GM21381 (cell line): Measurements from ENCODE around the gene OGDH.
"Not testable (repeated sequence)": the region's sequence is repeated elsewhere in the genome, so short reads cannot be mapped to it uniquely, and the experiment has no call there.

ENCODE experiments used
- ATAC-seq: cut with Tn5 transposase; IDR thresholded peaks from one replicate; pipeline ENCODE4 v1.9.1; 2021; ENCODE audit warnings: mild to moderate bottlenecking, moderate library complexity; ENCODE audit not compliant: unreplicated experiment

OGDH gene

GRCh38 chr7:44665531-44666213, 59.2 kb downstream of the OGDH start:
- ATAC-seq, result no peak

GRCh38 chr7:44666566-44666965, 60.1 kb downstream of the OGDH start:
- no peak for ATAC-seq

- no peak for ATAC-seq
Measured at GRCh38 chr7:44667190-44667589, 60.8 kb downstream of the OGDH start.

- ATAC-seq, result no peak
Measured at GRCh38 chr7:44671069-44671468, 64.6 kb downstream of the OGDH start.

GRCh38 chr7:44673324-44673723, 66.9 kb downstream of the OGDH start:
- ATAC-seq, result no peak

GRCh38 chr7:44673771-44674170, 67.3 kb downstream of the OGDH start:
- ATAC-seq, result no peak

GRCh38 chr7:44674381-44674780, 68.0 kb downstream of the OGDH start:
- no peak for ATAC-seq

- no peak for ATAC-seq
Measured at GRCh38 chr7:44676776-44677175, 70.3 kb downstream of the OGDH start.

- ATAC-seq, result no peak
Measured at GRCh38 chr7:44678101-44678470, 71.7 kb downstream of the OGDH start.

GRCh38 chr7:44678471-44679179, 72.2 kb downstream of the OGDH start:
- no peak for ATAC-seq

- ATAC-seq, result no peak
Measured at GRCh38 chr7:44681645-44682044, 75.2 kb downstream of the OGDH start.

- no peak for ATAC-seq
Measured at GRCh38 chr7:44685723-44686122, 79.3 kb downstream of the OGDH start.

GRCh38 chr7:44689427-44689826, 83.0 kb downstream of the OGDH start:
- no peak for ATAC-seq

GRCh38 chr7:44693641-44694313, 87.3 kb downstream of the OGDH start:
- no peak for ATAC-seq

GRCh38 chr7:44694326-44694725, 87.9 kb downstream of the OGDH start:
- no peak for ATAC-seq

- no peak for ATAC-seq
Measured at GRCh38 chr7:44694766-44695165, 88.3 kb downstream of the OGDH start.

GRCh38 chr7:44695756-44696155, 89.3 kb downstream of the OGDH start:
- no peak for ATAC-seq

GRCh38 chr7:44696728-44697127, 90.3 kb downstream of the OGDH start:
- no peak for ATAC-seq

- no peak for ATAC-seq
Measured at GRCh38 chr7:44697136-44698045, 91.0 kb downstream of the OGDH start.

GRCh38 chr7:44698046-44698580, 91.7 kb downstream of the OGDH start:
- no peak for ATAC-seq

- ATAC-seq, result not testable (repeated sequence)
Measured at GRCh38 chr7:44699598-44699997, 93.2 kb downstream of the OGDH start.
